Neural progenitor cell (in vitro differentiated cells): ENCODE measurements around the gene DDC. TPM values are rescaled to one million over a fixed set of nuclear protein-coding genes. Genes with fewer than 3 reads are reported as not detected.
"Not testable (repeated sequence)": the region's sequence is repeated elsewhere in the genome, so short reads cannot be mapped to it uniquely, and the experiment has no call there.

ENCODE experiments used
- DNase-seq: peaks from one replicate; pipeline ENCODE4 v3.0.0-alpha.2; 2016; ENCODE audit warnings: low spot score
- H2AFZ ChIP-seq: fragments of 200-600 bp; sonication (generic); replicated peaks from 2 replicates; pipeline ENCODE4 v1.6.1; 2016; ENCODE audit warnings: antibody characterized with exemption
- H3F3A ChIP-seq: fragments of 200-600 bp; sonication (generic); 2 replicates; pipeline ENCODE4 v1.6.1; 2016; ENCODE audit warnings: antibody characterized with exemption, low read depth
- H3K27ac ChIP-seq: fragments of 200-600 bp; sonication (generic); 2 replicates; pipeline ENCODE4 v1.5.1; 2016; ENCODE audit warnings: mild to moderate bottlenecking
- H3K27me3 ChIP-seq: fragments of 200-600 bp; sonication (generic); 2 replicates; pipeline ENCODE4 v1.6.1; 2016; ENCODE audit warnings: mild to moderate bottlenecking, moderate library complexity
- H3K36me3 ChIP-seq: fragments of 200-600 bp; sonication (generic); 2 replicates; pipeline ENCODE4 v1.5.1; 2016
- H3K4me1 ChIP-seq: fragments of 200-600 bp; sonication (generic); 2 replicates; pipeline ENCODE4 v1.6.1; 2016; ENCODE audit warnings: mixed run types
- H3K4me2 ChIP-seq: fragments of 200-600 bp; sonication (generic); 2 replicates; pipeline ENCODE4 v1.6.1; 2016
- H3K4me3 ChIP-seq: fragments of 200-600 bp; sonication (generic); 2 replicates; pipeline ENCODE4 v1.5.1; 2016
- H3K79me2 ChIP-seq: fragments of 200-600 bp; sonication (generic); 2 replicates; pipeline ENCODE4 v1.6.1; 2016; ENCODE audit warnings: low read depth
- H3K9ac ChIP-seq: fragments of 200-600 bp; sonication (generic); 2 replicates; pipeline ENCODE4 v1.6.1; 2016
- H3K9me3 ChIP-seq: fragments of 200-600 bp; sonication (generic); 2 replicates; pipeline ENCODE4 v1.5.1; 2016; ENCODE audit warnings: low read depth
- H4K20me1 ChIP-seq: fragments of 200-600 bp; sonication (generic); 2 replicates; pipeline ENCODE4 v1.6.1; 2016; ENCODE audit warnings: low read depth
- H3K27ac Mint-ChIP-seq: 3 replicates; pipeline ENCODE4 v1.8.0; 2021; ENCODE audit warnings: mixed read lengths
- H3K27me3 Mint-ChIP-seq: 2 replicates; pipeline ENCODE4 v1.8.0; 2022; ENCODE audit warnings: low read depth, mild to moderate bottlenecking, inconsistent platforms, moderate library complexity, mixed read lengths; ENCODE audit not compliant: insufficient read depth
- H3K36me3 Mint-ChIP-seq: 3 replicates; pipeline ENCODE4 v1.8.0; 2021; ENCODE audit warnings: mixed read lengths
- H3K4me1 Mint-ChIP-seq: 3 replicates; pipeline ENCODE4 v1.8.0; 2021; ENCODE audit warnings: mixed read lengths
- H3K4me3 Mint-ChIP-seq: 3 replicates; pipeline ENCODE4 v1.8.0; 2021; ENCODE audit warnings: mild to moderate bottlenecking, moderate library complexity, mixed read lengths
- H3K9me3 Mint-ChIP-seq: 3 replicates; pipeline ENCODE4 v1.8.0; 2020; ENCODE audit warnings: mixed read lengths
- CTCF ChIP-seq: fragments of 200-600 bp; sonication (generic); IDR thresholded peaks from 2 replicates; pipeline ENCODE4 v1.5.1; 2017; ENCODE audit warnings: antibody characterized with exemption, mild to moderate bottlenecking
- EZH2 ChIP-seq: fragments of 200-600 bp; sonication (generic); IDR thresholded peaks from 2 replicates; pipeline ENCODE4 v1.6.1; 2017; ENCODE audit warnings: antibody characterized with exemption, mild to moderate bottlenecking, moderate library complexity
- EZH2phosphoT487 ChIP-seq: fragments of 200-600 bp; sonication (generic); IDR thresholded peaks from 2 replicates; pipeline ENCODE4 v1.6.1; 2017; ENCODE audit warnings: antibody characterized with exemption
- total RNA-seq: library from RNA; depleted of rRNA; stranded (reverse); fragments of >200 nt; gene quantifications from 2 replicates; pipeline ENCODE4 v1.2.3, GENCODE V29; 2015; ENCODE audit warnings: low replicate concordance

DDC gene
- total RNA-seq, 1 donor from 2014 or later, result not detected

DNA sequence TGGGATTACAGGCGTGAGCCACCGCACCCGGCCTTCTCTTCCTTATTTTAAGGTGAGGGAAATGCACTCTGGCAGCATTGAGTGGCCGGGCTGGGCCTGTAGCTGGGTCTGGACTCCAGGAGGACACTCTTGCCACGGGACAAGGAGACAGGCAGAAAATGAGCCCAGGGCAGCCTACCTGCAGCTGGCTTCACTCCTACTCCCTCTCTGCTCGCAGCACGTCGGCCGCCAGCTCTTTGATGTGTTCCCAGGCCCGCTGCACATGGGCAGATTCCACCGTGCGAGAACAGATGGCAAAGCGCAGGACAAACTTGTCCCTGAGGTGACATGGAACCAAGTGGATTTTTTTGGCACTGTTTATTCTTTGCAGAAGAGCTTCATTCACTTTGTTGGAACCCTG, 102.2 kb downstream of the DDC start:
- Histone ChIP-seq H3K9me3 (no peaks in the 10 kb centered on the region), H3K4me3 (no peak overlapping the region), H3K9ac (no peak overlapping the region), H4K20me1 (no peaks in the 10 kb centered on the region), H3K27me3 (peaks cover 11% of the 10 kb centered on the region), H3K36me3 (no peaks in the 10 kb centered on the region), H3F3A (no peaks in the 10 kb centered on the region), H2AFZ (no peak overlapping the region), H3K4me1 (no peaks in the 10 kb centered on the region), H3K79me2 (no peaks in the 10 kb centered on the region), H3K27ac (no peak overlapping the region), H3K4me2 (no peak overlapping the region)
- Mint-ChIP-seq H3K9me3 (peaks cover 12% of the 10 kb centered on the region), H3K4me1 (peaks cover 3% of the 10 kb centered on the region), H3K36me3 (peaks cover 2% of the 10 kb centered on the region), H3K27me3 (peaks cover 2% of the 10 kb centered on the region), H3K4me3 (no peak overlapping the region), H3K27ac (no peak overlapping the region)
- TF ChIP-seq EZH2phosphoT487 (no peak), CTCF (no peak), EZH2 (no peak)
- DNase-seq, result no peak

GRCh38 chr7:50462361-50462760, 102.8 kb downstream of the DDC start:
- Mint-ChIP-seq H3K9me3 (peaks cover 12% of the 10 kb centered on the region), H3K27ac (no peak overlapping the region), H3K4me3 (no peak overlapping the region), H3K36me3 (peaks cover 2% of the 10 kb centered on the region), H3K4me1 (peaks cover 1% of the 10 kb centered on the region), H3K27me3 (peaks cover 2% of the 10 kb centered on the region)
- TF ChIP-seq EZH2phosphoT487 (no peak), CTCF (no peak), EZH2 (no peak)
- H3K9ac ChIP-seq, result no peak overlapping the region
- no peaks in the 10 kb centered on the region for H4K20me1 ChIP-seq
- H3K36me3 ChIP-seq, result no peaks in the 10 kb centered on the region
- no peak overlapping the region for H3K4me2 ChIP-seq
- no peak overlapping the region for H3K4me3 ChIP-seq
- peaks cover 6% of the 10 kb centered on the region for H3K27me3 ChIP-seq
- H3K27ac ChIP-seq, result no peak overlapping the region
- no peaks in the 10 kb centered on the region for H3K9me3 ChIP-seq
- no peaks in the 10 kb centered on the region for H3K79me2 ChIP-seq
- H2AFZ ChIP-seq, result no peak overlapping the region
- no peak for DNase-seq
- H3F3A ChIP-seq, result no peaks in the 10 kb centered on the region
- no peaks in the 10 kb centered on the region for H3K4me1 ChIP-seq

GRCh38 chr7:50461695-50462094, 103.5 kb downstream of the DDC start:
- Histone ChIP-seq H3K4me2 (no peak overlapping the region), H3K27me3 (no peaks in the 10 kb centered on the region), H2AFZ (no peak overlapping the region), H3F3A (no peaks in the 10 kb centered on the region), H4K20me1 (no peaks in the 10 kb centered on the region), H3K4me1 (no peaks in the 10 kb centered on the region), H3K9ac (no peak overlapping the region), H3K79me2 (no peaks in the 10 kb centered on the region), H3K9me3 (no peaks in the 10 kb centered on the region), H3K27ac (no peak overlapping the region), H3K4me3 (no peak overlapping the region), H3K36me3 (no peaks in the 10 kb centered on the region)
- Mint-ChIP-seq H3K4me3 (no peak overlapping the region), H3K36me3 (peaks cover 2% of the 10 kb centered on the region), H3K4me1 (no peaks in the 10 kb centered on the region), H3K27me3 (peaks cover 2% of the 10 kb centered on the region), H3K27ac (no peak overlapping the region), H3K9me3 (peaks cover 12% of the 10 kb centered on the region)
- DNase-seq, result no peak
- TF ChIP-seq EZH2phosphoT487 (no peak), EZH2 (no peak), CTCF (no peak)

DNA sequence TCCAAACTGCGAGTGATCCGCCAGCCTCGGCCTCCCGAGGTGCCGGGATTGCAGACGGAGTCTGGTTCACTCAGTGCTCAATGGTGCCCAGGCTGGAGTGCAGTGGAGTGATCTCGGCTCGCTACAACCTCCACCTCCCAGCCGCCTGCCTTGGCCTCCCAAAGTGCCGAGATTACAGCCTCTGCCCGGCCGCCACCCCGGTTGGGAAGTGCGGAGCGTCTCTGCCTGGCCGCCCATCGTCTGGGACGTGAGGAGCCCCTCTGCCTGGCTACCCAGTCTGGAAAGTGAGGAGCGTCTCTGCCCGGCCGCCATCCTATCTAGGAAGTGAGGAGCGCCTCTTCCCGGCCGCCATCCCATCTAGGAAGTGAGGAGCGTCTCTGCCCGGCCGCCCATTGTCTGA, 106.0 kb downstream of the DDC start:
- H3K4me1 Mint-ChIP-seq, DNase-seq, H3K27me3 ChIP-seq, H3K27ac ChIP-seq, H3K79me2 ChIP-seq, H2AFZ ChIP-seq, H3K36me3 ChIP-seq, H3K27ac Mint-ChIP-seq, H3K27me3 Mint-ChIP-seq, H3F3A ChIP-seq, H4K20me1 ChIP-seq, H3K36me3 Mint-ChIP-seq, H3K4me3 ChIP-seq, H3K9me3 ChIP-seq, H3K9ac ChIP-seq, H3K4me3 Mint-ChIP-seq, H3K4me1 ChIP-seq, H3K4me2 ChIP-seq: not testable (repeated sequence)
- H3K9me3 Mint-ChIP-seq, result peaks cover 12% of the 10 kb centered on the region

- H3F3A ChIP-seq, H3K4me1 ChIP-seq, H3K4me3 Mint-ChIP-seq, H3K27me3 ChIP-seq, H3K27me3 Mint-ChIP-seq, H3K4me1 Mint-ChIP-seq, DNase-seq, H4K20me1 ChIP-seq, H3K36me3 Mint-ChIP-seq, H3K36me3 ChIP-seq, H3K79me2 ChIP-seq, H3K27ac ChIP-seq, H2AFZ ChIP-seq, H3K4me3 ChIP-seq, H3K9me3 ChIP-seq, H3K27ac Mint-ChIP-seq, H3K9ac ChIP-seq, H3K4me2 ChIP-seq: not testable (repeated sequence)
- H3K9me3 Mint-ChIP-seq, result peaks cover 12% of the 10 kb centered on the region
Observed at GRCh38 chr7:50458651-50459050, 106.6 kb downstream of the DDC start.
